ENCODE data around the gene DRGX.

DNA sequence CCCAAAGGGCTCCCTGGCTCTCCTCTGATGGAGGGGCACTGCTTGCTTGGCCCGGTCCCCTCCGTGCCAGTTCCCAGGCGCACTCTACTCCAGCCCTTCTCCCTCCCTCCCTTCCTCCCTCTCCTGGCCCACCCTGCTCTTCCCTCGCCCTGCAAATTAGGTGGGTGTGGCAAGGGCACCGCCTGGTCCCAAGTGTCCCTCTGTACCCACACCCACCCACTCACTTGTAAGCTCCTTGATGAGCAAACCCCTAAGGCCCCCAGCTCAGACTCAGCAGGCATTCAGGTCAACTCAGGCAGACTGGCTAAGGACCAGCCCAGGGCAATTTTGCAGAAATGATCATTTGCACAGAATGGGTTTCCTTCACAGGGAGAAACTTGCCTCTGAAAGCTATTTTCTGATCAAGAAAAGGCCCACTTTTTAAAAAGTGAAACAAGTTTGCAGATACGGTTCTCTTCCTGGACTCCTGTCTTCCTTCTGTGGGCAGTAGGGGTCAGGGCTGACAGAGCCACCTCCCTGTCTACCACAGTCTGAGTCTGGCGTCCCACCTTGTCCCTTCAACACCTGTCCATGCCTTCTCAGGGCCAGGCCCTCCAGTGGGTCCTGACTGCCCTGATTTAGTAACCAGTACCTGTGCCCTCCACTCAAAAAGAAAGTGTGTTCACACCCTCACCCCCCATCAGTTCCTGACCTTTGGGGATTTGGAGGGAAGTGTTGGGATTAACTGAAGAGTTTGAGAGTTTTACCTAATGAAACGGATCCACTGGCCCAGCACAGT is 68.7 kb downstream of the DRGX start:
- TF ChIP-seq EP300 (IDR thresholded peaks at IDR 0.05) (no peak), POLR2A (IDR thresholded peaks at IDR 0.05) (no peak)
- TF ChIP-seq, protein P1, sequence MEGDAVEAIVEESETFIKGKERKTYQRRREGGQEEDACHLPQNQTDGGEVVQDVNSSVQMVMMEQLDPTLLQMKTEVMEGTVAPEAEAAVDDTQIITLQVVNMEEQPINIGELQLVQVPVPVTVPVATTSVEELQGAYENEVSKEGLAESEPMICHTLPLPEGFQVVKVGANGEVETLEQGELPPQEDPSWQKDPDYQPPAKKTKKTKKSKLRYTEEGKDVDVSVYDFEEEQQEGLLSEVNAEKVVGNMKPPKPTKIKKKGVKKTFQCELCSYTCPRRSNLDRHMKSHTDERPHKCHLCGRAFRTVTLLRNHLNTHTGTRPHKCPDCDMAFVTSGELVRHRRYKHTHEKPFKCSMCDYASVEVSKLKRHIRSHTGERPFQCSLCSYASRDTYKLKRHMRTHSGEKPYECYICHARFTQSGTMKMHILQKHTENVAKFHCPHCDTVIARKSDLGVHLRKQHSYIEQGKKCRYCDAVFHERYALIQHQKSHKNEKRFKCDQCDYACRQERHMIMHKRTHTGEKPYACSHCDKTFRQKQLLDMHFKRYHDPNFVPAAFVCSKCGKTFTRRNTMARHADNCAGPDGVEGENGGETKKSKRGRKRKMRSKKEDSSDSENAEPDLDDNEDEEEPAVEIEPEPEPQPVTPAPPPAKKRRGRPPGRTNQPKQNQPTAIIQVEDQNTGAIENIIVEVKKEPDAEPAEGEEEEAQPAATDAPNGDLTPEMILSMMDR (IDR thresholded peaks at IDR 0.05) = no peak
